ENCODE measurements around the gene SPINT1. TPM values are rescaled to one million over a fixed set of nuclear protein-coding genes. Genes with fewer than 3 reads are reported as not detected.
A peak's percentile ranks its signal among the peaks of the same experiment; 100 is the strongest.

Gene SPINT1
- total and polyA plus RNA-seq, 2 donors (not counting 1 experiment from before 2014, with no cell fraction given), result under 0.01 to 0.09 TPM

GRCh38 chr15:40806672-40807027, 37.2 kb upstream of the SPINT1 start:
- H3K4me3 ChIP-seq (replicated peaks in 1 of 4; ENCODE audit: control extremely low read depth in 1 of 4, insufficient read depth in 1 of 4, low read depth in 3 of 4, low read length in 4 of 4), result peak overlapping the region; percentile 79 to 100 (median 98)
- H4K20me1 ChIP-seq (ENCODE audit: control insufficient read depth, extremely low read depth, insufficient read depth, low read length), result no peaks in the 10 kb centered on the region
- peaks cover 17% of the 10 kb centered on the region for H3K79me2 ChIP-seq (ENCODE audit: control insufficient read depth, insufficient read depth, low read length)
- peak overlapping the region; percentile 94 for H3K27ac ChIP-seq (ENCODE audit: insufficient read depth, low read length)
- no peaks in the 10 kb centered on the region for H3K9me3 ChIP-seq (ENCODE audit: control insufficient read depth, insufficient read depth, low read depth, low read length)
- peak overlapping the region; percentile 100 for H2AFZ ChIP-seq (ENCODE audit: low read length)
- H3K36me3 ChIP-seq (ENCODE audit: control insufficient read depth, insufficient read depth, low read length), result peaks cover 8% of the 10 kb centered on the region
- H3K9ac ChIP-seq (ENCODE audit: insufficient read depth, low read length), result peak overlapping the region; percentile 83
- no peak for DNase-seq (ENCODE audit: low read depth in 2 of 2)
- peaks cover 3% of the 10 kb centered on the region for H3K4me1 ChIP-seq (ENCODE audit: control insufficient read depth, extremely low read depth, insufficient read depth, low read length)
- H3K4me2 ChIP-seq (ENCODE audit: extremely low read depth, insufficient read depth, low read length), result peak overlapping the region; percentile 100
- H3K27me3 ChIP-seq (ENCODE audit: control insufficient read depth, insufficient read depth, low read length), result no peaks in the 10 kb centered on the region
- TF ChIP-seq CTCF (conservative IDR thresholded peaks at IDR 0.05 in 1 of 2, IDR thresholded peaks at IDR 0.05 in 1 of 2; ENCODE audit: low read depth in 1 of 2, low read length in 2 of 2) (no peak), EZH2 (IDR thresholded peaks at IDR 0.05; ENCODE audit: low read length, missing control alignments) (no peak)

GRCh38 chr15:40807028-40807887, 36.6 kb upstream of the SPINT1 start, which contains the start of the genes DNAJC17 and ZFYVE19:
Gene DNAJC17 (minus strand): TSS chr15:40807473. CDS start chr15:40807446, 27 bp downstream.
Gene ZFYVE19 (plus strand): TSS chr15:40807089. CDS start chr15:40807590, 501 bp downstream.
- Histone ChIP-seq H2AFZ (ENCODE audit: low read length) (peak within 1 kb of the TSS; percentile 100), H3K4me3 (replicated peaks in 1 of 4; ENCODE audit: control extremely low read depth in 1 of 4, insufficient read depth in 1 of 4, low read depth in 3 of 4, low read length in 4 of 4) (peak within 1 kb of the TSS; percentile 79 to 100 (median 98)), H3K4me2 (ENCODE audit: extremely low read depth, insufficient read depth, low read length) (peak within 1 kb of the TSS; percentile 100), H3K27me3 (ENCODE audit: control insufficient read depth, insufficient read depth, low read length) (no peaks in the 10 kb centered on the region), H3K27ac (ENCODE audit: insufficient read depth, low read length) (peak within 1 kb of the TSS; percentile 94), H3K9ac (ENCODE audit: insufficient read depth, low read length) (peak within 1 kb of the TSS; percentile 83), H3K36me3 (ENCODE audit: control insufficient read depth, insufficient read depth, low read length) (peaks cover 10% of the 10 kb centered on the region), H4K20me1 (ENCODE audit: control insufficient read depth, extremely low read depth, insufficient read depth, low read length) (no peaks in the 10 kb centered on the region), H3K9me3 (ENCODE audit: control insufficient read depth, insufficient read depth, low read depth, low read length) (no peaks in the 10 kb centered on the region), H3K4me1 (ENCODE audit: control insufficient read depth, extremely low read depth, insufficient read depth, low read length) (peaks cover 3% of the 10 kb centered on the region), H3K79me2 (ENCODE audit: control insufficient read depth, insufficient read depth, low read length) (peaks cover 17% of the 10 kb centered on the region)
- peak; percentile 97 for DNase-seq (ENCODE audit: low read depth in 2 of 2)
- TF ChIP-seq EZH2 (IDR thresholded peaks at IDR 0.05; ENCODE audit: low read length, missing control alignments), result no peak
- TF ChIP-seq CTCF (conservative IDR thresholded peaks at IDR 0.05 in 1 of 2, IDR thresholded peaks at IDR 0.05 in 1 of 2; ENCODE audit: low read depth in 1 of 2, low read length in 2 of 2), result no peak

- Histone ChIP-seq H3K36me3 (ENCODE audit: control insufficient read depth, insufficient read depth, low read length) (peaks cover 12% of the 10 kb centered on the region), H3K9ac (ENCODE audit: insufficient read depth, low read length) (no peak overlapping the region), H3K9me3 (ENCODE audit: control insufficient read depth, insufficient read depth, low read depth, low read length) (no peaks in the 10 kb centered on the region), H2AFZ (ENCODE audit: low read length) (peak overlapping the region; percentile 91), H4K20me1 (ENCODE audit: control insufficient read depth, extremely low read depth, insufficient read depth, low read length) (no peaks in the 10 kb centered on the region), H3K4me1 (ENCODE audit: control insufficient read depth, extremely low read depth, insufficient read depth, low read length) (peaks cover 3% of the 10 kb centered on the region), H3K27ac (ENCODE audit: insufficient read depth, low read length) (peak overlapping the region; percentile 1), H3K4me2 (ENCODE audit: extremely low read depth, insufficient read depth, low read length) (peak overlapping the region; percentile 76), H3K79me2 (ENCODE audit: control insufficient read depth, insufficient read depth, low read length) (peaks cover 14% of the 10 kb centered on the region), H3K4me3 (replicated peaks in 1 of 4; ENCODE audit: control extremely low read depth in 1 of 4, insufficient read depth in 1 of 4, low read depth in 3 of 4, low read length in 4 of 4) (peak overlapping the region; percentile 79 to 100 (median 98)), H3K27me3 (ENCODE audit: control insufficient read depth, insufficient read depth, low read length) (no peaks in the 10 kb centered on the region)
- no peak for DNase-seq (ENCODE audit: low read depth in 2 of 2)
- no peak for TF ChIP-seq CTCF (conservative IDR thresholded peaks at IDR 0.05 in 1 of 2, IDR thresholded peaks at IDR 0.05 in 1 of 2; ENCODE audit: low read depth in 1 of 2, low read length in 2 of 2)
- TF ChIP-seq EZH2 (IDR thresholded peaks at IDR 0.05; ENCODE audit: low read length, missing control alignments), result no peak
These were observed 35.9 kb upstream of the SPINT1 start for GRCh38 chr15:40807888-40808461.

All from fibroblast of lung (primary cell).